Loucy (cell line): ENCODE measurements around the gene NODAL.

ENCODE experiments used
- CTCF ChIP-seq: fragments of 200-600 bp; sonication (generic); conservative IDR thresholded peaks from 2 replicates; pipeline ENCODE4 v1.5.1; 2014; ENCODE audit warnings: mild to moderate bottlenecking, antibody characterized with exemption, low read length
- EZH2phosphoT487 ChIP-seq: fragments of 200-600 bp; IDR thresholded peaks from 2 replicates; pipeline ENCODE4 v1.6.1; 2018; ENCODE audit warnings: antibody characterized with exemption, mild to moderate bottlenecking, moderate library complexity, borderline replicate concordance

GRCh38 chr10:70418229-70418628 is 23.3 kb downstream of the NODAL start:
- TF ChIP-seq CTCF (no peak), EZH2phosphoT487 (no peak)
